Middle frontal gyrus (tissue), 1 donor: ENCODE results near the gene PIK3C2G.

ENCODE experiments used
- DNase-seq: peaks from one replicate; pipeline ENCODE4 v3.0.0-alpha.2; 2015; ENCODE audit warnings: low spot score; ENCODE audit errors: extremely low spot score

The PIK3C2G gene

GRCh38 chr12:18696971-18697602 lies 435.8 kb downstream of the PIK3C2G start:
- no peak for DNase-seq
